IMR-90 (cell line): Measurements from ENCODE around the gene RAC3. TPM values are rescaled to one million over a fixed set of nuclear protein-coding genes. Genes with fewer than 3 reads are reported as not detected.

Experiments
- ATAC-seq: fragments of 200-7000 bp; cut with Tn5 transposase; 2 replicates; pipeline ENCODE4 v1.9.1; 2020; ENCODE audit warnings: low read depth, mild to moderate bottlenecking, moderate library complexity
- BruUV-seq: library from RNA; stranded (reverse); fragments of 400-500 nt; replicated peaks from 2 replicates; lab custom pipeline; 2021; lab: Mats Ljungman, UMichigan
- CTCF ChIA-PET: fragments of 300-600 bp; formaldehyde crosslinking; extraction: SDS; loops from one replicate; lab custom pipeline; 2021; ENCODE audit warnings: antibody characterized with exemption; lab: Yijun Ruan, JAX
- POLR2A ChIA-PET: fragments of 300-600 bp; sonication (Branson Sonifier 250); formaldehyde crosslinking; loops from one replicate; lab custom pipeline; 2022; ENCODE audit warnings: antibody characterized with exemption; ENCODE audit not compliant: unreplicated experiment; lab: Charles Lee
- DNase-seq: peaks from one replicate; pipeline ENCODE4 v3.0.0; 2013
- H2AFZ ChIP-seq: replicated peaks from 2 replicates; pipeline ENCODE3; 2013; ENCODE audit warnings: low read length, mild to moderate bottlenecking; ENCODE audit not compliant: poor library complexity
- H2AK5ac ChIP-seq: 2 replicates; pipeline ENCODE4 v1.6.1; 2013; ENCODE audit warnings: low read depth, low read length, inconsistent platforms
- H2AK9ac ChIP-seq: replicated peaks from 2 replicates; pipeline ENCODE3; 2013; ENCODE audit warnings: mild to moderate bottlenecking, low read depth, low read length, moderate library complexity; ENCODE audit not compliant: poor library complexity
- H2BK120ac ChIP-seq: 2 replicates; pipeline ENCODE4 v1.6.1; 2013; ENCODE audit warnings: low read depth, low read length, inconsistent platforms
- H2BK15ac ChIP-seq: 3 replicates; pipeline ENCODE4 v1.6.1; 2013; ENCODE audit warnings: low read depth, low read length, inconsistent platforms
- H2BK20ac ChIP-seq: 2 replicates; pipeline ENCODE4 v1.6.1; 2013; ENCODE audit warnings: low read depth, mild to moderate bottlenecking, inconsistent platforms, low read length, moderate library complexity
- H2BK5ac ChIP-seq: 2 replicates; pipeline ENCODE4 v1.6.1; 2013; ENCODE audit warnings: mild to moderate bottlenecking, low read depth, low read length, inconsistent platforms; ENCODE audit not compliant: poor library complexity, severe bottlenecking
- H3K14ac ChIP-seq: replicated peaks from 2 replicates; pipeline ENCODE4 v1.6.1; 2013; ENCODE audit warnings: low read depth, low read length, inconsistent platforms
- H3K18ac ChIP-seq: 2 replicates; pipeline ENCODE4 v1.6.1; 2013; ENCODE audit warnings: low read depth, low read length, control low read depth
- H3K23ac ChIP-seq: 2 replicates; pipeline ENCODE4 v1.6.1; 2013; ENCODE audit warnings: low read depth, low read length, inconsistent platforms
- H3K27ac ChIP-seq: 2 replicates; pipeline ENCODE4 v1.5.1; 2013; ENCODE audit warnings: mild to moderate bottlenecking, control low read depth, low read length; ENCODE audit not compliant: insufficient read depth
- H3K27me3 ChIP-seq: 2 replicates; pipeline ENCODE4 v1.6.1; 2013; ENCODE audit warnings: low read length; ENCODE audit not compliant: control insufficient read depth, insufficient read depth
- H3K36me3 ChIP-seq: 2 replicates; pipeline ENCODE4 v1.6.1; 2013; ENCODE audit warnings: low read length, mixed read lengths; ENCODE audit not compliant: control insufficient read depth, insufficient read depth
- H3K4ac ChIP-seq: 2 replicates; pipeline ENCODE4 v1.6.1; 2013; ENCODE audit warnings: low read depth, low read length, inconsistent platforms
- H3K4me1 ChIP-seq: 2 replicates; pipeline ENCODE4 v1.6.1; 2013; ENCODE audit warnings: low read length, mixed read lengths; ENCODE audit not compliant: control insufficient read depth, insufficient read depth
- H3K4me2 ChIP-seq: 2 replicates; pipeline ENCODE4 v1.6.1; 2013; ENCODE audit warnings: low read depth, mild to moderate bottlenecking, control low read depth, low read length, moderate library complexity
- H3K4me3 ChIP-seq: 2 replicates; pipeline ENCODE4 v1.5.1; 2013; ENCODE audit warnings: low read depth, mild to moderate bottlenecking, control low read depth, low read length, moderate library complexity; ENCODE audit not compliant: insufficient read depth
- H3K56ac ChIP-seq: 2 replicates; pipeline ENCODE4 v1.6.1; 2013; ENCODE audit warnings: low read length, inconsistent platforms; ENCODE audit not compliant: insufficient read depth; ENCODE audit errors: extremely low read depth
- H3K79me1 ChIP-seq, 2 experiments: 2 replicates each; pipeline ENCODE4 v1.6.1; 2013; ENCODE audit warnings: low read length in 2 of 2, inconsistent platforms in 1 of 2, low read depth in 1 of 2
- H3K9ac ChIP-seq: 2 replicates; pipeline ENCODE4 v1.6.1; 2013; ENCODE audit warnings: low read depth, low read length, control low read depth
- H3K9me1 ChIP-seq: 2 replicates; pipeline ENCODE4 v1.6.1; 2013; ENCODE audit warnings: low read length, inconsistent platforms; ENCODE audit not compliant: insufficient read depth
- H3K9me3 ChIP-seq: 2 replicates; pipeline ENCODE4 v1.6.1; 2013; ENCODE audit warnings: low read length; ENCODE audit not compliant: control insufficient read depth, insufficient read depth
- H4K20me1 ChIP-seq: 2 replicates; pipeline ENCODE4 v1.6.1; 2013; ENCODE audit warnings: low read length, inconsistent platforms; ENCODE audit not compliant: insufficient read depth
- H4K5ac ChIP-seq: 2 replicates; pipeline ENCODE4 v1.6.1; 2013; ENCODE audit warnings: mild to moderate bottlenecking, low read depth, low read length, control low read depth
- H4K8ac ChIP-seq, 2 experiments: 2 replicates each; pipeline ENCODE4 v1.6.1; 2013; ENCODE audit warnings: low read depth in 2 of 2, low read length in 2 of 2, control low read depth in 1 of 2, inconsistent platforms in 1 of 2
- H4K91ac ChIP-seq: 2 replicates; pipeline ENCODE4 v1.6.1; 2013; ENCODE audit warnings: low read depth, low read length, inconsistent platforms; ENCODE audit not compliant: insufficient read depth
- CHD1 ChIP-seq: IDR thresholded peaks from 2 replicates; pipeline ENCODE4 v1.6.1; 2012; ENCODE audit warnings: low read depth, low read length, improper control_type of control experiment
- FOS ChIP-seq: fragments of 150-350 bp; IDR thresholded peaks from 2 replicates; pipeline ENCODE4 v1.6.1; 2016; ENCODE audit warnings: low read depth, low read length
- RAD21 ChIP-seq: IDR thresholded peaks from 2 replicates; pipeline ENCODE4 v1.6.1; 2012; ENCODE audit warnings: low read length, improper control_type of control experiment
- USF2 ChIP-seq: fragments of 150-350 bp; IDR thresholded peaks from 2 replicates; pipeline ENCODE4 v1.6.1; 2017; ENCODE audit warnings: mild to moderate bottlenecking, antibody characterized with exemption, low read length, low read depth
- WGBS, 2 experiments: methylation state at CpG; one replicate each; pipeline versions ENCODE4 v1.1.5 to v1.1.7; 2013; ENCODE audit warnings: missing lambda C conversion rate in 2 of 2; ENCODE audit not compliant: insufficient read length in 1 of 2; ENCODE audit errors: extremely low coverage in 2 of 2; 5-methylcytosine and 5-hydroxymethylcytosine counted together
- dilution Hi-C: fragments of 300-500 bp; cut with HindIII; formaldehyde crosslinking; loops from one replicate; pipeline ENCODE4 v1.14.3; 2018; ENCODE audit warnings: low sequenced_read_pairs; ENCODE audit not compliant: unreplicated experiment
- in situ Hi-C: fragments of 300-500 bp; cut with MboI; formaldehyde crosslinking; loops from 3 replicates; pipeline ENCODE4 v1.14.3; 2019; ENCODE audit warnings: low sequenced_read_pairs, inconsistent platforms, mixed read lengths
- intact Hi-C: fragments of 100-400 bp; cut with micrococcal nuclease; formaldehyde crosslinking; loops from 2 replicates; pipeline ENCODE4 v1.10.0; 2022
- polyA plus RNA-seq, 3 experiments: library from polyadenylated mRNA; depleted of rRNA; stranded (reverse); fragments of >200 nt; gene quantifications; 2 replicates each; pipeline ENCODE4 v1.2.3, GENCODE V29; 2012; ENCODE audit warnings: low replicate concordance in 1 of 3
- total RNA-seq: library from RNA; depleted of rRNA; stranded (reverse); fragments of >200 nt; gene quantifications from 2 replicates; pipeline ENCODE4 v1.2.3, GENCODE V29; 2012

RAC3 gene
- total and polyA plus RNA-seq, 2 of the 4 experiments (the other 2 are of a cell fraction) = 5.7 to 23.4 TPM

GRCh38 chr17:82058855-82059249, 27.4 kb downstream of the RAC3 start:
- H4K91ac ChIP-seq = no peak overlapping the region
- intact Hi-C loops = no loop called here
- TF ChIP-seq FOS (no peak), USF2 (no peak), RAD21 (no peak), CHD1 (no peak)
- no peak overlapping the region for H3K4me2 ChIP-seq
- no peak overlapping the region for H2BK15ac ChIP-seq
- POLR2A ChIA-PET = interaction anchor here (1.3 kb wide), 1 partner anchor 8 kb away, joined by 3 read pairs; no protein-coding TSS in a partner anchor
- no peaks in the 10 kb centered on the region for H3K9me1 ChIP-seq
- no peak overlapping the region for H2BK5ac ChIP-seq
- no peak for DNase-seq
- H2BK120ac ChIP-seq = no peak overlapping the region
- no peaks in the 10 kb centered on the region for H3K4me1 ChIP-seq
- H3K27ac ChIP-seq = no peak overlapping the region
- peaks cover 11 to 21% of the 10 kb centered on the region in 2 experiments; a peak in 3 of 4 replicates for H3K79me1 ChIP-seq
- H3K4ac ChIP-seq = no peak overlapping the region
- no TSS peak for BruUV-seq
- in situ Hi-C loops = no loop called here
- H3K18ac ChIP-seq = no peak overlapping the region
- no peak overlapping the region for H2BK20ac ChIP-seq
- no peaks in the 10 kb centered on the region for H3K9me3 ChIP-seq
- no peak overlapping the region for H3K56ac ChIP-seq
- no peak overlapping the region for H2AK5ac ChIP-seq
- CTCF ChIA-PET = no interaction called here
- H2AK9ac ChIP-seq = no peak overlapping the region
- no peak overlapping the region for H4K5ac ChIP-seq
- no peaks in the 10 kb centered on the region; the same call in none of the 2 replicates for H4K20me1 ChIP-seq
- no peaks in the 10 kb centered on the region for H3K27me3 ChIP-seq
- 97% methylated on average over 6 of the region's 10 CpGs; no CpG with 5 or more reads in 1 of the 2 experiments for WGBS, 2 experiments
- no peak overlapping the region for H4K8ac ChIP-seq
- dilution Hi-C loops = no loop called here
- no peak overlapping the region for H2AFZ ChIP-seq
- no peak overlapping the region for H3K14ac ChIP-seq
- ATAC-seq = no peak
- no peak overlapping the region for H3K9ac ChIP-seq
- H3K23ac ChIP-seq = no peak overlapping the region
- H3K4me3 ChIP-seq = no peak overlapping the region
- H3K36me3 ChIP-seq = peaks cover 84% of the 10 kb centered on the region
